Measurements from ENCODE around the gene DCST2.

DCST2 gene

GRCh38 chr1:155010211-155010918 is 23.2 kb downstream of the DCST2 start:
- DNase-seq (ENCODE audit: low read depth, low spot score): no peak

GRCh38 chr1:155009742-155010141 is 23.8 kb downstream of the DCST2 start:
- no peak for DNase-seq (ENCODE audit: low read depth, low spot score)

- no peak for DNase-seq (ENCODE audit: low read depth, low spot score)
These were observed 24.3 kb downstream of the DCST2 start for GRCh38 chr1:155009221-155009711.

- DNase-seq (ENCODE audit: low read depth, low spot score): no peak
These were observed 25.3 kb downstream of the DCST2 start for GRCh38 chr1:155008015-155008941.

- DNase-seq (ENCODE audit: low read depth, low spot score): no peak
These were observed 26.2 kb downstream of the DCST2 start for GRCh38 chr1:155007251-155007828.

- DNase-seq (ENCODE audit: low read depth, low spot score): peak; percentile 22
These were observed 26.9 kb downstream of the DCST2 start for GRCh38 chr1:155006601-155007101.

GRCh38 chr1:155005076-155006011 is 28.2 kb downstream of the DCST2 start:
- peak; percentile 65 for DNase-seq (ENCODE audit: low read depth, low spot score)

GRCh38 chr1:155004352-155005075 is 29.1 kb downstream of the DCST2 start:
- no peak for DNase-seq (ENCODE audit: low read depth, low spot score)

GRCh38 chr1:155003766-155004351 is 29.7 kb downstream of the DCST2 start:
- peak; percentile 62 for DNase-seq (ENCODE audit: low read depth, low spot score)

- peak; percentile 58 for DNase-seq (ENCODE audit: low read depth, low spot score)
These were observed 30.3 kb downstream of the DCST2 start for GRCh38 chr1:155003227-155003765.

- peak; percentile 54 for DNase-seq (ENCODE audit: low read depth, low spot score)
These were observed 30.9 kb downstream of the DCST2 start, which contains the start of gene ZBTB7B for GRCh38 chr1:155002464-155003226. ZBTB7B (plus strand) TSS chr1:155002802; CDS start chr1:155014661, 11,859 bp downstream.

GRCh38 chr1:155001675-155002463 is 31.7 kb downstream of the DCST2 start:
- peak; percentile 100 for DNase-seq (ENCODE audit: low read depth, low spot score)

- DNase-seq (ENCODE audit: low read depth, low spot score): no peak
These were observed 32.2 kb downstream of the DCST2 start for GRCh38 chr1:155001425-155001674.

- DNase-seq (ENCODE audit: low read depth, low spot score): peak; percentile 94
These were observed 32.7 kb downstream of the DCST2 start for GRCh38 chr1:155000726-155001424.

- no peak for DNase-seq (ENCODE audit: low read depth, low spot score)
These were observed 33.2 kb downstream of the DCST2 start for GRCh38 chr1:155000411-155000725.

GRCh38 chr1:154999571-155000410 is 33.8 kb downstream of the DCST2 start:
- peak; percentile 42 for DNase-seq (ENCODE audit: low read depth, low spot score)

Measured in astrocyte of the hippocampus (primary cell).